Measurements from ENCODE around the gene CEP170B.
"Not testable (repeated sequence)": the region's sequence is repeated elsewhere in the genome, so short reads cannot be mapped to it uniquely, and the experiment has no call there.

- not testable (repeated sequence) for TF ChIP-seq EZH2 (IDR thresholded peaks at IDR 0.05; ENCODE audit: borderline replicate concordance, insufficient read depth, low read depth, low read length, poor library complexity, severe bottlenecking)
- TF ChIP-seq, protein P1, sequence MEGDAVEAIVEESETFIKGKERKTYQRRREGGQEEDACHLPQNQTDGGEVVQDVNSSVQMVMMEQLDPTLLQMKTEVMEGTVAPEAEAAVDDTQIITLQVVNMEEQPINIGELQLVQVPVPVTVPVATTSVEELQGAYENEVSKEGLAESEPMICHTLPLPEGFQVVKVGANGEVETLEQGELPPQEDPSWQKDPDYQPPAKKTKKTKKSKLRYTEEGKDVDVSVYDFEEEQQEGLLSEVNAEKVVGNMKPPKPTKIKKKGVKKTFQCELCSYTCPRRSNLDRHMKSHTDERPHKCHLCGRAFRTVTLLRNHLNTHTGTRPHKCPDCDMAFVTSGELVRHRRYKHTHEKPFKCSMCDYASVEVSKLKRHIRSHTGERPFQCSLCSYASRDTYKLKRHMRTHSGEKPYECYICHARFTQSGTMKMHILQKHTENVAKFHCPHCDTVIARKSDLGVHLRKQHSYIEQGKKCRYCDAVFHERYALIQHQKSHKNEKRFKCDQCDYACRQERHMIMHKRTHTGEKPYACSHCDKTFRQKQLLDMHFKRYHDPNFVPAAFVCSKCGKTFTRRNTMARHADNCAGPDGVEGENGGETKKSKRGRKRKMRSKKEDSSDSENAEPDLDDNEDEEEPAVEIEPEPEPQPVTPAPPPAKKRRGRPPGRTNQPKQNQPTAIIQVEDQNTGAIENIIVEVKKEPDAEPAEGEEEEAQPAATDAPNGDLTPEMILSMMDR (IDR thresholded peaks at IDR 0.05), result not testable (repeated sequence)
These were observed 40.5 kb downstream of the CEP170B start for GRCh38 chr14:104905579-104905933.
